Activated CD8-positive, alpha-beta memory T cell treated with anti-CD3 and anti-CD28 coated beads for 4 hours (primary cell): ENCODE results near the gene BCL2L15.

Experiments
- DNase-seq, 2 donors: peaks; one replicate each; pipeline ENCODE4 v3.0.0-alpha.2; 2020; ENCODE audit warnings: low read depth in 2 of 2

Gene BCL2L15

DNA sequence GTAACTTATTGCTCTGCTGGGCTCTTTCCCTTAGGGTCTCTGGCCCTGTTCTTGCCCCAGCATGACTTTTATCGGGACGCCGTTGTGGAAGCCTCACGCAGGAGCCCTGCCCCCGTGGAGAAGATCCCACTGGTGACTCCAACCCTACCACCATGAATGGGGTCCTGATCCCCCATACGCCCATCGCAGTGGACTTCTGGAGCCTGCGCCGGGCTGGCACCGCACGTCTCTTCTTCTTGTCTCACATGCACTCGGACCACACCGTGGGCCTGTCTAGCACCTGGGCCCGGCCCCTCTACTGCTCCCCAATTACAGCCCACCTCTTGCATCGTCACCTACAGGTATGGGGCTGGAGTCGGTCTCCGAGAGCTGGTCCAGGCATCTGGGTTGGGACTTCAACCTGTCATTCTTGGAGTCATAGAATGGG, 18.1 kb upstream of the BCL2L15 start:
- DNase-seq = peak in 1 of 2 donors; percentile 4

DNA sequence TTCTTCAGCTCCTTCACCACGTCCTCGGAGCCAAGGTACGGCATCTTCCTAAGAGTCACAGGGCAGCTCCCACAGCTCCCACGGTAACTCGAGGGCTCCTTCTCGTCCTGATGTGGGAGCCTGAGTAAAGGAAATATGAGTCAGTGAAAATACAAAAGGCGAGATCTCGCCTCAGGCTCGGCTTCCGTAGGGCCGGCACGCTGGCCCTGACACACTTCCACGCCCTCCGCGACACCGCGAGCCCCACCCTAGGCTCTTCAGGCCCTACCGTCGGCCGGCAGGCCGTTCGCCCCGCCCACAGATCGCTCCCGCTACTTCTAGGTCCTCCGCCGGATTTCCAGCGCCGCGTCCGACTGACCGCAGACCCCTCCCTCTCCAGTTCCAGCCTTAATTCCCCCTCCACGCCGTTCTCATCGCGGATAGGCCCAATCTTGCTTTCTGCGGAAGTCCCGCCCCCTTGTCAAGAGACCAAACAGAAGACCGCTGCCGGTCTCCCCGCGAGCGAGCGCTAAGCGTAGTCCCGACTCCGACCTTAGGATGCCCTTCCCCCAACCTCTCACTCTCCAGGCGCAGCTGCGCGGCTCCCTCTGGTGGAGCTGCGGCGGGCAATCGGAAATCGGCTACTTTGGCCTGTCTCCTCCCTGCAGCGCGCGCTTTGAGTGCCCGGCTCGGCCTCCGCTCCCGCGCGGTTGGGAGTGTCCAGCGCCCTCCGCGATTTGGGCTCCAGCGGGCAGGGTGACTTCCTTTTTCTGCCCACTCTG, 17.5 kb upstream of the BCL2L15 start, which contains the start of the genes AP4B1 and DCLRE1B:
TSS of gene AP4B1 (minus strand) at position 126 of the 761 bp plus-strand sequence. CDS start at position 44, 82 bp downstream.
TSS of gene DCLRE1B (plus strand) at position 653 of the 761 bp plus-strand sequence. CDS start 261 bp downstream, outside the sequence.
- peak; percentile 88 to 96 for DNase-seq

GRCh38 chr1:113904293-113904673, 16.9 kb upstream of the BCL2L15 start:
- no peak for DNase-seq

DNA sequence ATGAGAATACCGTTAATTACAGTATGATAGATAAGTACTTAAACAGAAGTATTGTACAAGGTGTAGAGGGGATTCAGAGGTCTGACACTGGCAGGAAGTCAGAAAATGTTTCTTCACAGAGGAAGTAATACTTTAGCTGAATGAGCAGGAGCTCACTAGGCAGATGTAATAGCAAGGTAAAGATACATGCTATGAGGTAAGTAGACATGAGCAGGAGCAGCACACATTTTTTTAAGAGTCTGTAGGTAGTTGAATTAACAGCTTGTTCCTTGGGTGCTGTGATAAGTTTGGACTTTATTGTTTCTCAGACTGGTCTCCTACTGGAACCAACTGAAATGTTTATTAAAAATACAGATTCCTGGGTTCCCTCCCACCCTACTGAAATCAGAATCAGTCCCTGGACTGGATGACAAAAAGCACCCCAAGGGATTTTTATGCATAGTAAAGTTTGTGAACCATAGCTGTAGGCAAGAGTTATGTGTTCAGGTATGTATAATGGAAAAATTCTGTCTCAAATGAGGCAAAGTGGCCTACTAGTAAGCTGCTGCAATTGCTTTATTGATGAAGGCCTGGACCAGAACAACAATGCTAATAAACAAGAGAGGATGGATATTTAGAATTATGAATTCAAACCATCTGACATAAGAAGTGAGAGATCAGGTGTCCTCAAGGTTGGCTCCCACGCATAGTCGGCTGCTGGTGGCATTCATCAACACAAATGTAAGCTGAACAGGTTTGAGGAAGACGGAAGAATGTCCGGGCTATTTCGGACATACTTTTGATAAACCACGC, 16.3 kb upstream of the BCL2L15 start:
- DNase-seq = no peak

DNA sequence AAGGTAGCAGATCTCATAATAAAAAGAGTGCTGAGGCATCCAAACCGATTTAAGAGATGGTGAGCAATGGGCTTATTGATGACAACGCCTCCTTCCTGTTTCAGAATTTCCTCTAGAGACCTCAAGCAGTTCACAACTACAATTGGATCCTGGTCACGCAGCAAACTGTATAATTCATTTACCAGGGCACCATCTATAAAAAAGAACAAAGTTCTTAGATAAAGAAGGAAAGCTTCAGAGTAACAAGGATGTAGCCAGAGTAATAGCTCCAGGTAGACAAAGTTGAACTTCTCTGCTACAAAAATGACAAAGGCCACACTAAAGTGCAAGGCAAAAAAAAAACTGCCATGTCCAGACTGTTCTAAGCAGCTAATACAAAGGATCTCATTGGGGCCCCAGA, 13.8 kb upstream of the BCL2L15 start:
- DNase-seq = no peak

- DNase-seq = no peak
Measured at GRCh38 chr1:113899111-113899510, 11.7 kb upstream of the BCL2L15 start.

DNA sequence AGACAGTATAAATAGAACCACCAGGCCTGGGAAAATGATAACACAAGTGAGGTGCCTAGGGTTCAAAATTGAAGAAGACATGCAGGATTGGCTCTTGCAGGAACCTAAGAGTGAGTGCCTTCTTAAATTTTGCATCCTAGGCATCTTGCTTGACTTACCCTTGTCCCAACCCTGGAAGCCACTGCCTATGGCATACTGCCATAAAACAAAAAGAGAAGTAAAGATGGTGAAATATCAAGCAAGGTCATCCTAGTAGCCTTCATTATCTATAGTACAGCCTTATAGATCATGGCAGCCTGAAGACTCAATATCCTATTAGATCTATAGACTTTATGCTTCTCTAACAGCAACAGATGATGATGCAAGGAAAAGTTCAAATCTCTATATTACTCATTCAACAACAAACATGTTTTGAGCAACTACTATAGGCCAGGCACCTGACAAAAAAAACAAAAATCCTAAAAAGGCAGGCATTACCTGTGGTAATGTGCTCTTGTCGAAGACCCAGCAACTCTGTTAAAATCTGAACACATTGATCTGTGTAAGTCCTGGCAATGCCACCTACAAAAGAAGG, 10.9 kb upstream of the BCL2L15 start:
- DNase-seq = no peak

- DNase-seq = no peak
Measured at GRCh38 chr1:113895961-113896360, 8.6 kb upstream of the BCL2L15 start.

- DNase-seq = no peak
Measured at GRCh38 chr1:113895098-113895497, 7.7 kb upstream of the BCL2L15 start.

- DNase-seq = no peak
Measured at GRCh38 chr1:113893267-113893666, 5.9 kb upstream of the BCL2L15 start.

DNA sequence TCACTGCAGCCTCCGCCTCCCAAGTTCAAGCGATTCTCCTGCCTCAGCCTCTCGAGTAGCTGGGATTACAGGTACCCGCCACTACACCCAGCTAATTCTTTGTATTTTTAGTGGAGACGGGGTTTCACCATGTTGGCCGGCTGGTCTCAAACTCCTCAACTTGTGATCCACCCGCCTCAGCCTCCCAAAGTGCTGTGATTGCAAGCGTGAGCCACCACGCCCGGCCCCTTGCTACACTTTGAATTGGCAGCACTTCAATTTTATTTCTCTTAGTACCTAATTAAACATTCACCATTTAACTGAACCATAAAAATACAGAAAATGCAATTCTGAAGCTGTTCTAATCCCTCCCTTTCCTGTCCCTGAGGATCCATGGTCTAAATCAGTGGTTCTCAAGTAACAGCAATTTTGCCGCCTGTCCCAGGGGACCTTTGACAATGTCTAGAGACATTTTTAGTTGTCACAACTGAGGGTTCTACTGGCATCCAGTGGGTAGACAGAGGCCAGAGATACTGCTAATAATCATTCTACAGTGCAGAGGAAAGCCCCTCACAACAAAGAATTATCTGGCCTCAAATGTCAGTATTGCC, 4.3 kb upstream of the BCL2L15 start:
- DNase-seq = no peak

GRCh38 chr1:113890816-113891215, 3.4 kb upstream of the BCL2L15 start:
- DNase-seq = no peak

GRCh38 chr1:113886417-113887401, 672 bp downstream of the BCL2L15 start:
- no peak for DNase-seq

DNA sequence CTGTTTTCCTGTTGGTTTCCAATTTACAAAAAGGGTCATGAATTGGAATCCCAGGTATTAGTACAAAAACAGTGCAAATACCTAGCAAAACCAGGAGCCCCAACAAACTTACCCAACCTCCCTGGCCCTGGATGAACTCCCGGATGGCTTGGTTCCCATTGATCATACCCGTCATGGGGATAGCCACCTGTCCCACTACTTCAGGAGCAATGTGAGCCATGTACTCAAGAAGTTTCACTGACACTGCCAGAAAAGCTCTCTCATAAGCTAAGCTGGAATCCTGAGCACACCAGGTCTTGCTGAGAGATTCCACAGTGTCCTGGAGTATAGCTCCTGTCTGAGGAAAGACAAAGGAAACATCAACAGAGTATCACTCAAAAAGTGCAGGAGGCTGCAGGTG, 5.7 kb downstream of the BCL2L15 start:
- no peak for DNase-seq

DNA sequence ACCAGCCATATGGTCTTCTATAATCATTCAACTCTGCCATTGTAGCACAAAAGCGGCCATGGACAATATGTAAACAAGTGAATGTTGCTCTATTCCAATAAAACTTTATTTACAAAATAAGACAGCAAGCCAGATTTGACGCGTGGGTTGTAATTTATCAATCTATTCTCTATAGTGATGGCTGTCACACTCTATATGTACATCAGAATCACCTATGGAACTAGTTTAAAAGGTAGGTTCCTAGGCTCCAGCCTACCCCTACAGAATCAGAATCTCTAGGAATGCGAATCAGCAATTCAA, 7.7 kb downstream of the BCL2L15 start:
- no peak for DNase-seq

DNA sequence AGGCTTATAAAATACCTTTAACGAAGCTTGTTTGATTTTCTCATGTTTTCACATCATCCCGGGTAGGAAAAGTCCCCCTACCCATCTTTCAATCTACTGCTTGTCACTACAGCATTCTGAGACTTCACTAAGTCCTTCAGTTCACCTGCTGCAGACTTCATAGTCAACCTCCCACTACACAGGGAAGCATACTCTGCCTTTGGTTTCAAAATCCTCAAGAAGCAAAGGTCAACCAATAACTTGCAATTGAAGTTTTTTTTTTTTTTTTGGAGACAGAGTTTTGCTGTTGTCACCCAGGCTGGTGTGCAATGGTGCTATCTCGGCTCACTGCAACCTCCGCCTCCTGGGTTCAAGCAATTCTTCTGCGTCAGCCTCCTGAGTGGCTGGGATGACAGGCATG, 11.2 kb downstream of the BCL2L15 start:
- no peak for DNase-seq

- no peak for DNase-seq
Measured at GRCh38 chr1:113875714-113876113, 11.7 kb downstream of the BCL2L15 start.

DNA sequence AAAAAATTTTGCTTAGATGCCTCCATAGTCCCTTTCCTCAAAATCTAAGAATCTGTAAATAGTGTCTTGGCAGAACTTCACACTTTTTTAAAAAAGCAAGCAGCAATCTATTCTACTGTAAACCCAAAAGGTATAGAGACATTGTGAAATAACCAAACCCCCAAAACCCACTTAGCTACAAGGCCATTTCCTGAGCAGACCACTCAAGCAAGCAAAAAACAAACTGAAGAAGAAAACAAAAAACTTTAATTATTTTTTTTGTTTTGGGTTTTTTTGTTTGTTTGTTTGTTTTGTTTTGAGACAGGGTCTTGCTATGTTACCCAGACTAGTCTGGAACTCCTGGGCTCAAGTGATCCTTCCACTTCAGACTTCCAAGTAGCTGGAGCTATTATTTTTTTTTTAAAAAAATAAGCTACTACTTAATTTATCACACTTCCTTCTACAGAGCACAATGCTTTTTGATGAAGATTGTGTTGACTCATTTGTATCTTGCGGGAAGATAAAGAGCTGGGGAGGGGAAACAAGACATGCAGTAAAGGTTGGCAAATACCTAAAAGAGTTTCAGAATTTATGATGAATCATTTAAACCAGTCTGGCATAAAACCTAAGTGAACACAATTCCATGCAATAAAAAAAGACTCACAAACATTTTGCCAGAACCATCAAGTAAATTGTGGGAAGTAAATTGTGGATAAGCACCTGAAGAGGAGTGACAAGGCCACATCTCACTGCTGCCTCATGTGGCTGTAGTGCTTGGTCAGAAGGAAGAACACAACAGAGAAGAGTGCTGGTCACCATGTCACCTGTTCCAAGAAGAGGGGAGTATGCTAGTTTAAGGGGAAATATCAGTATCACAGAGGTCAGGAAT, 13.1 kb downstream of the BCL2L15 start:
- DNase-seq = no peak

DNA sequence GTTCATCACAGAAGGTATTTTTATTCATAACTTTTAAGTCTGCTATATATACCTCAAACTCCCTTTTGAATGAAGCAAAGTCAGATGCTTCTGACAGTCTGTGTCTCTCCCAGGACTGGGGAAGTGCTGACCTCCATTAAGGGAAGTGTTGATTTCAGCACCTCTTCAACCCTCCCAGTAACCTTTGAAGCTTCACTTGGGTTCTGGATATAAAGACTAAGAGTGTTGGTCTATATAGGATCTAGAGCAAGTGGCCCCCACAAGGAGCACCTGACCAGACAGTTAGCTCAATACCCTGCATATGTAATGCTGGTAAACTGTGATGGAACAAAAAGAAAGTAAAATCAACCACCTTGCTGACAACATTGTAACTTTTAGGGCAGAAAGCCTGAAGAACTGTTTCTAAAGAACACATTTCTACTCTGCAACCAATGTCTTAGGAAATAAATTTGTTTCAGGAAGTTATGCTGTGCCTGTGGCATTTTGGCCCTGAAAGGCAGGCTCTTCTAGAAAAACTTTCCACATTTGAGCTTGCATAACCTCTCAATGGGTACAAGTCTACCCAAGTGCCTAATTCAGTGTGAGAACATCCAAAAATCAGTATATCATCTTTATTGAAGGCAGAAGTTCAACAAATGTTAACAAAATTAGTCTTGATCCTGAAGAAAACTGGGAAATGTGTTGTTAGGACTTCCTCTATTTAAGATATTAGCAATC, 15.0 kb downstream of the BCL2L15 start:
- DNase-seq = no peak
